ENCODE results near the gene TMA7.

Gene TMA7

GRCh38 chr3:48493203-48493501 lies 53.1 kb downstream of the TMA7 start:
- in situ Hi-C loops (cut with MboI; ENCODE audit: low sequenced_read_pairs): no loop called here
